ENCODE data around the gene CALN1.

Gene CALN1

DNA sequence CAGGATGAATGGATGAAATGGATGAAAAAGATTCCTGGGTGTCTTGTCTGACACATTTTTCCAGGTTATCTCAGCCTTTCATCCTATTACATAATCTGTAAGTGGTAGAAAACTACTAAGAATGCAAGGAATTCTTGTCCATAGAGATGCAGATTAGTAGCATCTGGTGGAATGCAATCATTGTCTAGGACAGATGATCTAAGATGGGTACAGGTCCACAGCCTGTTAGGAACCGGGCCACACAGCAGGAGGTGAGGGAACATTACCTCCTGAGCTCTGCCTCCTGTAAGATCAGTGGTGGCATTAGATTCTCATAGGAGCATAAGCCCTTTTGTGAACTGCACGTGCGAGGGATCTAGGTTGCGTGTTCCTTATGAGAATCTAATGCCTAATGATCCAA, 225.0 kb downstream of the CALN1 start:
- no peak for DNase-seq (ENCODE audit: low read depth in 2 of 2)

DNA sequence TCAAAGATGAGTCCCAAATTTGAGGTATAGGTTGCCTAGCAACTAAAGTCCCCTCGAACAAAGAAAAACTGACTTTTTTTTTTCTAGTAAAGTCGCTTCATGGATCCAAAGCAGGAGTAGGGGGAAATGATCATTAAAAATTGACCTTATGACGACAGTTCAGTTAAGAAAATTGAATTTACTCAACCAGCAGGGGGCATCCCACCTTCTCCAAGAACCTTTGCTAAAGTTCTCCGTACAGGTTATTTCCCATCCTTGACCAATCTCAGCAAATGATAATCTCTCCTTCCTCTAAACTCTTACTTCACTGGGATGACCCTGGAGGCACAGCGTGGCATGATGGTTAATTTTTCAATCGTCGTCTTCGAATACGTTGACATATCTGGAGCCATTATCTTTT, 228.3 kb downstream of the CALN1 start:
- no peak for DNase-seq (ENCODE audit: low read depth in 2 of 2)

GRCh38 chr7:72182036-72182435, 230.1 kb downstream of the CALN1 start:
- no peak for DNase-seq (ENCODE audit: low read depth in 2 of 2)

GRCh38 chr7:72176875-72177274, 235.3 kb downstream of the CALN1 start:
- no peak for DNase-seq (ENCODE audit: low read depth in 2 of 2)

- no peak for DNase-seq (ENCODE audit: low read depth in 2 of 2)
Observed at GRCh38 chr7:72170475-72170874, 241.7 kb downstream of the CALN1 start.

DNA sequence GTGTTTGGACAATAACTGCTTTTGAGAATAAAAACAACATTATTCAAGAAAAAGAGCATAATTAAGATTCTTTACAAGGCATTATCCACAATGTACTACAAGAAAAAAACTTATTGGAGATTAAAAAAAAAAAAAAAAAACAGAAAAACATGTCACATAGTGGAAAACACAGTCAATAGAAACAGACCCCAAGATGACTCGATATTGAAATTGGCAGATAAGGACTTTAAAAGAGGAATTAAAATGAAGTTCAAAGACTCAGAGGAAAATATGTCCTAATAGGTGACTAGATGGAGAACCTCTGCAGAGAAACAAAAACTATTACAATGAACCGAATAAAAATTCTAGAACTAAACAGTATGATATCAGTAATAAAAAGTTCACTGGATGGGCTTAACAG, 248.9 kb downstream of the CALN1 start:
- no peak for DNase-seq (ENCODE audit: low read depth in 2 of 2)

DNA sequence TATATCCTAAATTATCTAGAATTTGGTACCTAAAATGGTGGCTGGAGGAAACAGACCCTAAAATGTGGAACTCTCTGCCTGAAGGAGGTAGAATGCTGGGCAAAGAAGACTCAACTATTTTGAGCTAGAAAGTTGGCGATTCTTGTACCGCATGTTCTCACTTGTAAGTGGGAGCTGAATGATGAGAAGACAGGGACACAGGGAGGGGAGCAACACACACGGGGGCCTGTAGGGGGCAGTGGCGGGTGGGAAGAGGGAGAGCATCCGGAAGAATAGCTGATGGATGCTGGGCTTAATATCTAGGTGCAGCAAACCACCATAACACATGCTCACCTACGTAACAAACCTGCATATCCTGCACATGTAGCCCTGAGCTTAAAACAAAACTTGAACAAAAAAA, 250.6 kb downstream of the CALN1 start:
- DNase-seq (ENCODE audit: low read depth in 2 of 2) = no peak

DNA sequence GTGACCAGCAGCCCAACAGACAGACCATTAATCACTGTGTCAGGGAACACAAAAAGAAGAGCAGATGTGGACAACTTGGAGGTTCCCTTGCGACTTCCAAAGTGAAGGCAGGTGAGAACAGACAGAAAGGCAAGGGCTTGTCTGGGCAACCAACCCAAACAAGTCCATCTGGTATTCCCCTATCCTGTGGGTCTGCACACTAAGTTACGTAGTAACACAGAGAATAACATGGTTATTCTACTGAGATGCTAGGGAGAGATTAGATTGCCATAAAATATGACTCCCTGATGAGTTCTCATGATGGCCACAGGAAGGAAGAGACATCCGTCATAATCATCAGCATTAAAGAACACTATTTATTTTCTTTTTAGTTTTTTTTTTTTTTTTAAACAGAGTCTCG, 252.2 kb downstream of the CALN1 start:
- DNase-seq (ENCODE audit: low read depth in 2 of 2) = no peak

- DNase-seq (ENCODE audit: low read depth in 2 of 2) = no peak
Observed at GRCh38 chr7:72156671-72157070, 255.5 kb downstream of the CALN1 start.

GRCh38 chr7:72153132-72153512, 259.0 kb downstream of the CALN1 start:
- DNase-seq (ENCODE audit: low read depth in 2 of 2) = no peak

DNA sequence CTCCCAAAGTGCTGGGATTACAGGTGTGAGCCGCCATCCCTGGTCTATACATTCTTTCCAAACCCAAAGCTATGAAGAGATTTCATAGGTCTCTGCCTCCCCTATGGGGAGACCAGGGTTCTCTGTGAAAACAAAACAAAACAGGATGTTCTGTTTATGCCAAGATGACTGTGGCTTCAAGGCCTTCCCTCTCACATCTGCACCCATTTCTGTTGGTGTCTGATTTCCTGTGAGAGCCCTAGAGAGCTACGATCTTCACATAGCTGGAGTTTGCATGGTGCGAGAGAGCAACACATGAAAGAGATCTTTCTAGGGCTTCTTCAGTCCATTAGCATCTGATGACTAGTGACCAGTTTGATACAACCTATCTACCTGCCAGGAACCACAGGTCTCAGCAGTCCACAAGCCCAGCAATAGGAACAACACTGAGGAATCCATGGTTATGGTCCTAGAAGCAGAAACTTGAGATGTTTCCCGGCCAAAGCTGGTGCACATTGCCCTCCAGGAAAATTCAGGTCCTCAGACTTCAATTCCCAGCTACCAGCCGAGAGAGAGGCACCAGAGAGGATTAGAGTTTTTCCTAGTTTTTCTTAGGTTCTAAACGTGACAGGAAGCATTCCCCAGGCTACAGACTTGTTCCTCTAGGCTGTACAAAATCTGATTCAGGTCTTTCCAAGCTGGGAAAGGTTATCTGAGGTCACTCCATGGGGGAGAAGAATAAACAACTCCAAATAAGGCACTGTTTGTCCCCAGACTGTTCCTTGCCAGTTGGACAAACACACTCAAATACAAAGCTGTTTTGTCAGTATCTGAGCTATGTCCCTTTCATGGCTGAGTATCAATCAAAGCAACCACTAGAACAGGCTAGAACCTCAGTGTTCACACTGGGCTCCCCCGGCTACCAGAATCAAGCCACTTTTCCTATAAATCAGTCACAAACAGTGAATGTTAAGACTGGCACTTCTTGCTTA, 259.7 kb downstream of the CALN1 start:
- no peak for DNase-seq (ENCODE audit: low read depth in 2 of 2)

- DNase-seq (ENCODE audit: low read depth in 2 of 2) = no peak
Observed at GRCh38 chr7:72140566-72140965, 271.6 kb downstream of the CALN1 start.

- DNase-seq (ENCODE audit: low read depth in 2 of 2) = no peak
Observed at GRCh38 chr7:72127136-72127535, 285.0 kb downstream of the CALN1 start.

DNA sequence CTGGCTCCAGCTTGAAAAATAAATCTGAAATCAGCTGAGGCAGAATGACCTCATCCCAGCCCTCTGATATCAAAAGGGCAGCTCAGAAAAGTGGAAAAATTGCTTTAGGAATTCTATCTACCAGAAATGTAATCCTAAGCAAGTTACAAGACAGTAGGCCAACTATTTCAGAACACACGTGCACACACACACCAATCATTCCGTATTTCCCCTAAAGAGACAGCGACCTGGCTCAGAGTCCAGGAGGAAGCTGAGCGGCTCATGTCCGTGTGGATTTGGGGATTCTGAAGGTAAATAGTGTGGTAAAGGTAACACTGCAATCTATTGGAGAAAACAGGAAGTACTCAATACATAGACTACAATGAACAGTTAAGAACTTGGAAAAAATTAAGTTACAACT, 288.2 kb downstream of the CALN1 start:
- DNase-seq (ENCODE audit: low read depth in 2 of 2) = no peak

- DNase-seq (ENCODE audit: low read depth in 2 of 2) = no peak
Observed at GRCh38 chr7:72118366-72118765, 293.8 kb downstream of the CALN1 start.

- no peak for DNase-seq (ENCODE audit: low read depth in 2 of 2)
Observed at GRCh38 chr7:72114129-72114528, 298.0 kb downstream of the CALN1 start.

- DNase-seq (ENCODE audit: low read depth in 2 of 2) = no peak
Observed at GRCh38 chr7:72112992-72113391, 299.1 kb downstream of the CALN1 start.

DNA sequence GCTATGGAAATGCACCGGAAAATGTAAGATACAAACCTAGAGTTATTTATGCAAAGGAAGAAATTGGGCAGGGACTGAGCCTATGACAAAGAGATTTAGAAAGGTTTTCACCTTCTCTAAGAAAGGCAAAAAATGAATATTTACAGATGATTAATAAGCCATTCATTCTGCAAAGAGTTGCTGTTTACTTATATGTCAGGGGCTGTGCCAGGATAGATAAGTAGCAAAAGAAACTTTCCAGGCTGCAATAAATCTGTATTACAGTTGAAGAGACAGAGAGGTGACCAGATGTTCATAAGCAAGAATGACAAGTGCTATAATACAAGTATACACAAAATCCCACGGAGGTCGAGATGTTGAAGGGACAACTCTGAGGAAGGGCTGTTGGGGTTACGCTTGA, 299.6 kb downstream of the CALN1 start:
- DNase-seq (ENCODE audit: low read depth in 2 of 2) = no peak

DNA sequence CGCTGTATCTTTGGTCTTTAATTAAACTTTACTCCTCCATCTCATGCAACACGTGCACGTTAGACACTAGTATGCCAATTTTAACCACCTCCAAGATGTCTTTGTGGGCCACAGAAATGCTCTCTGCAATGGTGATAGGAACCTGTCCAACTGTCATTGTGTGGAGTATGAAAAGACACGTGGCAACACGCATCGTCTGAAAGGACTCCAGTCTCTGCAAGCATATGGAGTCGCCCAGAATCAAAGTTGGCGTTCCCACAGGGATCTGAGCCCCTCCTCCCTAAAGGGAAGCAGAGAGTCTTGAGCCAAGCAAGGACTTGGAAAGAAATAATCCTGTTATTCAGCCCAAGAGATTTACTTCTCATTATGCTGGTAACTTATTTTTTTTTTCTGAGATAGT, 301.1 kb downstream of the CALN1 start:
- DNase-seq (ENCODE audit: low read depth in 2 of 2) = no peak

GRCh38 chr7:72109566-72109965, 302.6 kb downstream of the CALN1 start:
- DNase-seq (ENCODE audit: low read depth in 2 of 2) = no peak

- DNase-seq (ENCODE audit: low read depth in 2 of 2) = no peak
Observed at GRCh38 chr7:72106405-72106804, 305.7 kb downstream of the CALN1 start.

DNA sequence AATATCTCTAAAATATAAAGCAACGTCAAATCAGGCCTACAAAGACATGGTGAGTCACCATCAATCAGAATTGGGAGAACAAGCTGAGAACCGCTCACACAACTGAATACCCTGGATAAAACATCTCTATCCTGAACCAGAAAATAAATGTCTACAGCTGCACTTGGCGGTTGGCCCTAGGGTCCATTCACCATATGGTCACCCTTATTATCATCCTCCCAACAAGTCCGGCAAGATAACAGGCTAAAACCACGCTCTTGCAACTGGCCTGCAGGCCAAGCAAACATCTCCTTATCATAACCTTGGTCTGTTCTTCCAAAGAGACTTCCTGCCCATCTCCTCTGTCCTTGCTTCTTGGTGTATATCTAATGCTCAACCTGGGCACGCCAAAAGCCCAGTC, 310.7 kb downstream of the CALN1 start:
- DNase-seq (ENCODE audit: low read depth in 2 of 2) = no peak

GRCh38 chr7:72099784-72100183, 312.4 kb downstream of the CALN1 start:
- no peak for DNase-seq (ENCODE audit: low read depth in 2 of 2)

Measured in stimulated activated CD4-positive, alpha-beta T cell treated with anti-CD3 and anti-CD28 coated beads, Interleukin-1b, Interleukin-23, amount 100 ng/mL, for 4 hours (primary cell).